H1 (cell line): ENCODE measurements around the gene ZMIZ1. TPM values are rescaled to one million over a fixed set of nuclear protein-coding genes. Genes with fewer than 3 reads are reported as not detected.

Source experiments
- CTCF ChIA-PET: fragments of 300-600 bp; sonication (Branson Sonifier 250); formaldehyde crosslinking; loops from one replicate; lab custom pipeline; 2021; ENCODE audit not compliant: partially characterized antibody; lab: Charles Lee
- POLR2A ChIA-PET: fragments of 300-600 bp; sonication (Branson Sonifier 250); formaldehyde crosslinking; loops from one replicate; lab custom pipeline; 2021; ENCODE audit warnings: inconsistent platforms; ENCODE audit not compliant: partially characterized antibody; lab: Charles Lee
- DNase-seq, 2 experiments: peaks; one replicate each; pipeline versions ENCODE4 v3.0.0 to v3.0.0-alpha.2; 2010 to 2022; ENCODE audit warnings: low spot score in 2 of 2, low read depth in 1 of 2, mixed read lengths in 1 of 2
- FAIRE-seq: peaks from 2 replicates; lab custom pipeline; 2011; peaks lifted over from hg19 to GRCh38; lab: Jason Lieb, UNC
- H2AFZ ChIP-seq: 2 replicates; pipeline ENCODE4 v1.8.1; 2012; ENCODE audit warnings: low read length, inconsistent platforms
- H2AK5ac ChIP-seq: 2 replicates; pipeline ENCODE4 v1.6.1; 2013; ENCODE audit warnings: low read depth, low read length
- H2BK120ac ChIP-seq: replicated peaks from 2 replicates; pipeline ENCODE3; 2013; ENCODE audit warnings: low read depth, low read length, inconsistent platforms
- H2BK12ac ChIP-seq: 2 replicates; pipeline ENCODE4 v1.6.1; 2013; ENCODE audit warnings: low read depth, low read length
- H2BK15ac ChIP-seq: 2 replicates; pipeline ENCODE4 v1.6.1; 2013; ENCODE audit warnings: low read length
- H2BK20ac ChIP-seq: 2 replicates; pipeline ENCODE4 v1.6.1; 2013; ENCODE audit warnings: low read length
- H2BK5ac ChIP-seq: 2 replicates; pipeline ENCODE4 v1.6.1; 2013; ENCODE audit warnings: low read depth, low read length
- H3K14ac ChIP-seq: 2 replicates; pipeline ENCODE4 v1.6.1; 2013; ENCODE audit warnings: inconsistent platforms; ENCODE audit not compliant: insufficient read length
- H3K18ac ChIP-seq: 2 replicates; pipeline ENCODE4 v1.6.1; 2013; ENCODE audit warnings: low read length; ENCODE audit errors: extremely low read depth
- H3K23ac ChIP-seq: 2 replicates; pipeline ENCODE4 v1.6.1; 2013; ENCODE audit warnings: inconsistent platforms; ENCODE audit not compliant: insufficient read length
- H3K23me2 ChIP-seq: 2 replicates; pipeline ENCODE4 v1.6.1; 2013; ENCODE audit warnings: low read depth, low read length
- H3K27ac ChIP-seq: 2 replicates; pipeline ENCODE4 v1.6.1; 2011; ENCODE audit warnings: low read depth, low read length, inconsistent platforms
- H3K27me3 ChIP-seq, 4 experiments: replicated peaks in 1 of 4; 1 replicate in 1 of 4; 2 replicates in 3 of 4; pipeline versions ENCODE4 v1.6.1 to v1.8.1; 2011 to 2013; ENCODE audit warnings: low read length in 3 of 4, mild to moderate bottlenecking in 3 of 4, inconsistent platforms in 2 of 4, mixed read lengths in 2 of 4, moderate library complexity in 1 of 4; ENCODE audit not compliant: control insufficient read depth in 3 of 4, insufficient read depth in 3 of 4; ENCODE audit errors: extremely low read depth in 1 of 4
- H3K36me3 ChIP-seq, 4 experiments: 2 replicates each; pipeline versions ENCODE4 v1.6.1 to v1.8.1; 2011 to 2013; ENCODE audit warnings: mild to moderate bottlenecking in 4 of 4, low read length in 3 of 4, moderate library complexity in 2 of 4, control low read depth in 1 of 4, inconsistent platforms in 1 of 4; ENCODE audit not compliant: insufficient read depth in 4 of 4, control insufficient read depth in 2 of 4
- H3K4ac ChIP-seq: replicated peaks from 2 replicates; pipeline ENCODE3; 2013; ENCODE audit warnings: low read length, low read depth, mixed read lengths, inconsistent platforms; ENCODE audit not compliant: insufficient read length
- H3K4me1 ChIP-seq, 4 experiments: replicated peaks in 1 of 4; 1 replicate in 1 of 4; 2 replicates in 3 of 4; pipeline versions ENCODE4 v1.6.1 to v1.8.1; 2011 to 2013; ENCODE audit warnings: low read length in 3 of 4, inconsistent platforms in 2 of 4, mixed read lengths in 1 of 4; ENCODE audit not compliant: insufficient read depth in 4 of 4, control insufficient read depth in 3 of 4
- H3K4me2 ChIP-seq, 2 experiments: 2 replicates each; pipeline versions ENCODE4 v1.6.1 to v1.8.1; 2011 to 2013; ENCODE audit warnings: low read depth in 2 of 2, low read length in 2 of 2, control low read depth in 1 of 2, inconsistent platforms in 1 of 2, mild to moderate bottlenecking in 1 of 2; ENCODE audit not compliant: insufficient read depth in 1 of 2
- H3K4me3 ChIP-seq, 4 experiments: fragments of 200-600, 300-600 bp in 1 of 4; sonication (generic), shearing (Covaris generic), sonication (Bioruptor Twin) in 1 of 4; 2 replicates each; pipeline versions ENCODE4 v1.5.1 to v1.8.1; 2011 to 2016; ENCODE audit warnings: low read length in 4 of 4, low read depth in 3 of 4, control low read depth in 2 of 4, inconsistent platforms in 2 of 4, mild to moderate bottlenecking in 2 of 4, mixed read lengths in 1 of 4, moderate library complexity in 1 of 4; ENCODE audit not compliant: insufficient read depth in 2 of 4; ENCODE audit errors: extremely low read depth in 1 of 4
- H3K56ac ChIP-seq: replicated peaks from 2 replicates; pipeline ENCODE3; 2013; ENCODE audit warnings: low read depth, mild to moderate bottlenecking, mixed read lengths, low read length, inconsistent platforms; ENCODE audit not compliant: insufficient read length
- H3K79me1 ChIP-seq: 2 replicates; pipeline ENCODE4 v1.6.1; 2013; ENCODE audit warnings: low read depth, low read length, control low read depth
- H3K79me2 ChIP-seq, 2 experiments: 2 replicates each; pipeline versions ENCODE4 v1.6.1 to v1.8.1; 2012 to 2013; ENCODE audit warnings: low read length in 2 of 2, mild to moderate bottlenecking in 2 of 2, inconsistent platforms in 1 of 2; ENCODE audit not compliant: insufficient read depth in 2 of 2, control insufficient read depth in 1 of 2
- H3K9ac ChIP-seq, 4 experiments: replicated peaks in 1 of 4; 1 replicate in 1 of 4; 2 replicates in 3 of 4; pipeline versions ENCODE4 v1.6.1 to v1.8.1; 2011 to 2013; ENCODE audit warnings: low read depth in 3 of 4, low read length in 3 of 4, control low read depth in 2 of 4, mild to moderate bottlenecking in 2 of 4, moderate library complexity in 2 of 4, inconsistent platforms in 1 of 4; ENCODE audit errors: extremely low read depth in 1 of 4
- H3K9me3 ChIP-seq, 2 experiments: 2 replicates each; pipeline versions ENCODE4 v1.6.1 to v1.8.1; 2012 to 2013; ENCODE audit warnings: mild to moderate bottlenecking in 2 of 2, moderate library complexity in 2 of 2, control low read depth in 1 of 2, inconsistent platforms in 1 of 2, low read depth in 1 of 2, low read length in 1 of 2, mixed read lengths in 1 of 2; ENCODE audit not compliant: insufficient read depth in 2 of 2
- H4K20me1 ChIP-seq, 2 experiments: replicated peaks in 1 of 2; 2 replicates each; pipeline versions ENCODE3 to v1.8.1; 2011 to 2013; ENCODE audit warnings: inconsistent platforms in 2 of 2, low read length in 2 of 2, mild to moderate bottlenecking in 1 of 2; ENCODE audit not compliant: insufficient read depth in 2 of 2, control insufficient read depth in 1 of 2
- H4K5ac ChIP-seq: 2 replicates; pipeline ENCODE4 v1.6.1; 2013; ENCODE audit warnings: low read length, low read depth, mixed read lengths, inconsistent platforms; ENCODE audit not compliant: insufficient read length
- H4K8ac ChIP-seq: 2 replicates; pipeline ENCODE4 v1.8.0; 2013; ENCODE audit warnings: mild to moderate bottlenecking, moderate library complexity, low read length, inconsistent platforms; ENCODE audit not compliant: insufficient read depth; ENCODE audit errors: extremely low read depth
- H4K91ac ChIP-seq: replicated peaks from 2 replicates; pipeline ENCODE3; 2013; ENCODE audit warnings: low read length, mixed read lengths, inconsistent platforms; ENCODE audit not compliant: insufficient read length
- BACH1 ChIP-seq: IDR thresholded peaks from 2 replicates; pipeline ENCODE4 v1.6.1; 2012; ENCODE audit warnings: low read length, improper control_type of control experiment
- TBP ChIP-seq: IDR thresholded peaks from 2 replicates; pipeline ENCODE4 v1.6.1; 2011; ENCODE audit warnings: low read depth, low read length, improper control_type of control experiment
- WGBS, 2 experiments: shearing (Covaris generic) in 1 of 2; methylation state at CpG; one replicate each; pipeline versions ENCODE4 v1.1.6 to v1.1.7; 2013 to 2015; ENCODE audit warnings: low lambda C conversion rate in 2 of 2, mixed read lengths in 2 of 2, inconsistent platforms in 1 of 2, low coverage in 1 of 2, missing lambda C conversion rate in 1 of 2; ENCODE audit not compliant: insufficient replicate concordance in 2 of 2, insufficient coverage in 1 of 2, insufficient read length in 1 of 2; ENCODE audit errors: extremely low coverage in 1 of 2, missing lambda C conversion rate in 1 of 2; 5-methylcytosine and 5-hydroxymethylcytosine counted together
- polyA plus RNA-seq, 7 experiments: library from polyadenylated mRNA; depleted of rRNA in 3 of 7; stranded (reverse) in 5 of 7; unstranded in 2 of 7; fragments of >200 nt in 5 of 7; fragments of 200-250 nt in 2 of 7; gene quantifications; 1 replicate in 5 of 7; 2 replicates in 1 of 7; 4 replicates in 1 of 7; pipeline versions ENCODE4 v1.2.1 to v1.2.3, GENCODE V29; 2011 to 2013; ENCODE audit warnings: missing spikeins in 2 of 7, mixed read lengths in 2 of 7
- total RNA-seq: library from RNA; stranded (reverse); fragmentation: NEBNext Ultra II Directional; extraction: Animal tissue kit (Norgen Biotek cat#: 25700); gene quantifications from 2 replicates; pipeline ENCODE4 v1.2.1, GENCODE V29; 2021

Gene ZMIZ1
- total and polyA plus RNA-seq, 2 of the 8 experiments (the other 6 are each of a cell fraction or from before 2014, with no cell fraction given) = 8.1 to 28.0 TPM

GRCh38 chr10:79353726-79354125 is 285.0 kb downstream of the ZMIZ1 start:
- H2BK20ac ChIP-seq = no peak overlapping the region
- POLR2A ChIA-PET = no interaction called here
- H3K79me2 ChIP-seq = peaks cover 0 to 1% of the 10 kb centered on the region in 2 experiments; a peak in 1 of 4 replicates

More at GRCh38 chr10:79353726-79354125, 285.0 kb downstream of the ZMIZ1 start:
- no peaks in the 10 kb centered on the region; a peak in 1 of 4 replicates for H3K9me3 ChIP-seq
- H3K27me3 ChIP-seq = no peaks in the 10 kb centered on the region
- H3K56ac ChIP-seq = no peak overlapping the region
- H2BK15ac ChIP-seq = no peak overlapping the region
- CTCF ChIA-PET = interaction anchor here (2.0 kb wide), 1 partner anchor 21 kb away, joined by 6 read pairs; no protein-coding TSS in a partner anchor
- no peak overlapping the region for H4K91ac ChIP-seq
- H3K36me3 ChIP-seq = peaks cover 26 to 61% (median 47%) of the 10 kb centered on the region in 4 experiments
- FAIRE-seq = no peak
- H2AK5ac ChIP-seq = no peak overlapping the region
- H3K9ac ChIP-seq = no peak overlapping the region
- H2AFZ ChIP-seq = no peak overlapping the region
- H4K8ac ChIP-seq = no peak overlapping the region
- H2BK120ac ChIP-seq = no peak overlapping the region
- H3K23me2 ChIP-seq = no peaks in the 10 kb centered on the region
- no peak overlapping the region for H3K14ac ChIP-seq
- no peak overlapping the region for H3K4me3 ChIP-seq
- H2BK12ac ChIP-seq = no peak overlapping the region
- no peak overlapping the region for H4K5ac ChIP-seq
- DNase-seq = no peak
- TF ChIP-seq TBP = no peak
- no peak for TF ChIP-seq BACH1
- H3K23ac ChIP-seq = no peak overlapping the region
- no peak overlapping the region for H2BK5ac ChIP-seq
- no peak overlapping the region for H3K4ac ChIP-seq
- no peaks in the 10 kb centered on the region; a peak in 1 of 7 replicates for H3K4me1 ChIP-seq
- no peak overlapping the region for H3K4me2 ChIP-seq
- no peak overlapping the region for H3K18ac ChIP-seq
- H4K20me1 ChIP-seq = peaks cover 7 to 16% of the 10 kb centered on the region in 2 experiments
- WGBS, 2 experiments = 90% methylated on average over 11 of the region's 11 CpGs; no CpG with 5 or more reads in 1 of the 2 experiments
- peaks cover 9% of the 10 kb centered on the region; the same call in 1 of the 2 replicates for H3K79me1 ChIP-seq
- no peak overlapping the region for H3K27ac ChIP-seq
